CD4-positive, alpha-beta T cell treated with Interleukin-15 for 4 hours (primary cell): ENCODE measurements around the gene ANAPC10.
"Not testable (repeated sequence)": the region's sequence is repeated elsewhere in the genome, so short reads cannot be mapped to it uniquely, and the experiment has no call there.

Source experiments
- DNase-seq: peaks from one replicate; pipeline ENCODE4 v3.0.0-alpha.2; 2020; ENCODE audit warnings: low spot score

ANAPC10 gene

GRCh38 chr4:145097821-145098674 lies at the start of gene ANAPC10, which contains the start of gene ABCE1:
TSS of gene ANAPC10 (minus strand) at chr4:145098196. CDS start at chr4:145096099, 2,097 bp downstream.
TSS of gene ABCE1 (plus strand) at chr4:145098311. CDS start at chr4:145104413, 6,102 bp downstream.
- DNase-seq = peak; percentile 94

GRCh38 chr4:145136219-145136618 lies 38.2 kb upstream of the ANAPC10 start:
- not testable (repeated sequence) for DNase-seq

GRCh38 chr4:145132511-145133098 lies 34.6 kb upstream of the ANAPC10 start:
- DNase-seq = no peak

- no peak for DNase-seq
Measured at GRCh38 chr4:145131848-145132247, 33.9 kb upstream of the ANAPC10 start.

- DNase-seq = peak; percentile 5
Measured at GRCh38 chr4:145130788-145131399, 32.9 kb upstream of the ANAPC10 start.

GRCh38 chr4:145130130-145130529 lies 32.1 kb upstream of the ANAPC10 start:
- DNase-seq = no peak

GRCh38 chr4:145125396-145125795 lies 27.4 kb upstream of the ANAPC10 start:
- no peak for DNase-seq

- DNase-seq = no peak
Measured at GRCh38 chr4:145108128-145108527, 10.1 kb upstream of the ANAPC10 start.

- no peak for DNase-seq
Measured at GRCh38 chr4:145107126-145107525, 9.1 kb upstream of the ANAPC10 start.

- DNase-seq = no peak
Measured at GRCh38 chr4:145103496-145103895, 5.5 kb upstream of the ANAPC10 start.

GRCh38 chr4:145102619-145103018 lies 4.6 kb upstream of the ANAPC10 start:
- no peak for DNase-seq

GRCh38 chr4:145101091-145101490 lies 3.1 kb upstream of the ANAPC10 start:
- DNase-seq = no peak

- DNase-seq = no peak
Measured at GRCh38 chr4:145099653-145100052, 1.7 kb upstream of the ANAPC10 start.

GRCh38 chr4:145098675-145099037 lies 660 bp upstream of the ANAPC10 start:
- DNase-seq = peak; percentile 48

- no peak for DNase-seq
Measured at GRCh38 chr4:145097331-145097820, 620 bp downstream of the ANAPC10 start.

GRCh38 chr4:145093638-145094037 lies 4.4 kb downstream of the ANAPC10 start:
- no peak for DNase-seq

GRCh38 chr4:145090380-145090779 lies 7.6 kb downstream of the ANAPC10 start:
- DNase-seq = no peak

- DNase-seq = no peak
Measured at GRCh38 chr4:145083891-145084605, 13.9 kb downstream of the ANAPC10 start.

GRCh38 chr4:145081756-145082155 lies 16.2 kb downstream of the ANAPC10 start:
- DNase-seq = no peak

- no peak for DNase-seq
Measured at GRCh38 chr4:145076469-145076855, 21.5 kb downstream of the ANAPC10 start.

- DNase-seq = no peak
Measured at GRCh38 chr4:145075742-145076468, 22.1 kb downstream of the ANAPC10 start.
